Right lobe of liver (tissue), 6 donors: Measurements from ENCODE around the gene SERPINH1. TPM values are rescaled to one million over a fixed set of nuclear protein-coding genes. Genes with fewer than 3 reads are reported as not detected.

Source experiments
- ATAC-seq, 4 donors: fragments of 200-7000 bp; cut with Tn5 transposase; one replicate each; pipeline ENCODE4 v1.9.1; 2020; ENCODE audit warnings: mild to moderate bottlenecking in 4 of 4, moderate library complexity in 4 of 4
- DNase-seq, 3 donors: peaks; one replicate each; pipeline ENCODE4 v3.0.0-alpha.2; 2020
- H3K27ac ChIP-seq, 3 donors: fragments of 200-600 bp; one replicate each; pipeline ENCODE4 v1.8.0; 2022
- H3K27me3 ChIP-seq, 2 donors: fragments of 200-600 bp; one replicate each; pipeline ENCODE4 v1.8.0; 2022
- H3K36me3 ChIP-seq, 4 donors: fragments of 200-600 bp; sonication (generic) in 1 of 4; one replicate each; pipeline versions ENCODE4 v1.5.1 to v1.8.0; 2017 to 2022; ENCODE audit warnings: control low read depth in 1 of 4
- H3K4me1 ChIP-seq, 4 donors: fragments of 200-600 bp; sonication (generic) in 1 of 4; one replicate each; pipeline versions ENCODE4 v1.5.1 to v1.8.0; 2017 to 2022; ENCODE audit warnings: control low read depth in 1 of 4
- H3K4me3 ChIP-seq, 3 donors: fragments of 200-600 bp; one replicate each; pipeline ENCODE4 v1.8.0; 2022
- H3K9me3 ChIP-seq, 4 donors: fragments of 200-600 bp; sonication (generic) in 1 of 4; one replicate each; pipeline versions ENCODE4 v1.5.1 to v1.8.0; 2017 to 2022; ENCODE audit warnings: control low read depth in 1 of 4
- CTCF ChIP-seq, 4 donors: fragments of 200-600 bp in 3 of 4; fragments of 450-650 bp in 1 of 4; IDR thresholded peaks; one replicate each; pipeline versions ENCODE4 v1.5.1 to v1.8.0; 2016 to 2022; ENCODE audit warnings: antibody characterized with exemption in 4 of 4, mild to moderate bottlenecking in 2 of 4
- POLR2A ChIP-seq: fragments of 450-650 bp; IDR thresholded peaks from one replicate; pipeline ENCODE4 v1.6.1; 2017; ENCODE audit warnings: antibody characterized with exemption, mild to moderate bottlenecking
- WGBS: methylation state at CpG from one replicate; pipeline ENCODE4 v1.1.6; 2018; ENCODE audit warnings: low coverage, low lambda C conversion rate; ENCODE audit not compliant: insufficient coverage; ENCODE audit errors: missing lambda C conversion rate; 5-methylcytosine and 5-hydroxymethylcytosine counted together
- intact Hi-C, 2 donors: fragments of 100-400 bp; cut with DNase I; formaldehyde crosslinking; loops; one replicate each; pipeline versions ENCODE4 v1.11.2 to v1.14.1; 2022
- total RNA-seq, 6 experiments: library from RNA; depleted of rRNA in 2 of 6; stranded (reverse); fragments of >200 nt in 2 of 6; fragmentation: NEBNext Ultra II Directional in 3 of 6; extraction: Animal tissue kit (Norgen Biotek cat#: 25700) in 3 of 6; gene quantifications; one replicate each; pipeline versions ENCODE4 v1.1.0 to v1.2.4, GENCODE V29; 2016 to 2023
- donor health status: DM: no; HTN: yes; CAD: no.
- donor health status: DM: no; HTN: no; CAD: no.
- donor health status: DM: no; HTN: no; CAD: no.
- donor health status: DM: no; HTN: yes; CAD: no.
- donor health status: DM: no; HTN: yes; CAD: no.

The SERPINH1 gene
- total RNA-seq, 6 experiments from 2014 or later: 14.6 to 44.3 (median 33.8) TPM

- peak in 2 of 4 donors; percentile 4 to 27 for ATAC-seq
- H3K4me1 ChIP-seq: no peaks in the 10 kb centered on the region
- WGBS: 34% methylated on average over 15 of the region's 15 CpGs
- H3K4me3 ChIP-seq: no peak overlapping the region
- TF ChIP-seq POLR2A (no peak), CTCF (IDR thresholded peaks at IDR 0.05) (no peak)
- intact Hi-C loops: loop anchor here in 1 of 2 donors (5.0 kb wide), 2 partner anchors 87 to 142 kb away; no protein-coding TSS in a partner anchor
- H3K27ac ChIP-seq: no peak overlapping the region
- no peaks in the 10 kb centered on the region for H3K9me3 ChIP-seq
- H3K36me3 ChIP-seq: no peaks in the 10 kb centered on the region
- H3K27me3 ChIP-seq: no peaks in the 10 kb centered on the region
- DNase-seq: no peak
Observed at GRCh38 chr11:75534259-75535069, 27.6 kb upstream of the SERPINH1 start.

GRCh38 chr11:75535071-75535470 lies 27.0 kb upstream of the SERPINH1 start:
- H3K27me3 ChIP-seq: no peaks in the 10 kb centered on the region
- no peaks in the 10 kb centered on the region for H3K9me3 ChIP-seq
- ATAC-seq: peak in 1 of 4 donors; percentile 6
- H3K36me3 ChIP-seq: no peaks in the 10 kb centered on the region
- WGBS: 20% methylated on average over 1 of the region's 1 CpG
- H3K27ac ChIP-seq: no peak overlapping the region
- no peak for DNase-seq
- no peak overlapping the region for H3K4me3 ChIP-seq
- intact Hi-C loops: no loop called here
- TF ChIP-seq CTCF (IDR thresholded peaks at IDR 0.05) (no peak), POLR2A (no peak)
- no peaks in the 10 kb centered on the region for H3K4me1 ChIP-seq

- Histone ChIP-seq H3K4me3 (no peak overlapping the region), H3K36me3 (no peaks in the 10 kb centered on the region), H3K27ac (no peak overlapping the region), H3K4me1 (no peaks in the 10 kb centered on the region), H3K27me3 (no peaks in the 10 kb centered on the region), H3K9me3 (no peaks in the 10 kb centered on the region)
- 52% methylated on average over 7 of the region's 13 CpGs for WGBS
- DNase-seq (no peak), ATAC-seq (peak in 2 of 4 donors; percentile 11 to 34)
- no peak for TF ChIP-seq CTCF (IDR thresholded peaks at IDR 0.05)
- no peak for TF ChIP-seq POLR2A
- intact Hi-C loops: no loop called here
Observed at GRCh38 chr11:75536786-75537641, 25.0 kb upstream of the SERPINH1 start.

GRCh38 chr11:75537740-75538139 lies 24.3 kb upstream of the SERPINH1 start:
- ATAC-seq (no peak), DNase-seq (no peak)
- intact Hi-C loops: no loop called here
- H3K36me3 ChIP-seq: no peaks in the 10 kb centered on the region
- H3K27me3 ChIP-seq: no peaks in the 10 kb centered on the region
- H3K27ac ChIP-seq: no peak overlapping the region
- no peaks in the 10 kb centered on the region for H3K9me3 ChIP-seq
- no peak overlapping the region for H3K4me3 ChIP-seq
- 70% methylated on average over 5 of the region's 5 CpGs for WGBS
- TF ChIP-seq POLR2A (no peak), CTCF (IDR thresholded peaks at IDR 0.05) (no peak)
- no peaks in the 10 kb centered on the region for H3K4me1 ChIP-seq
